Measurements from ENCODE around the gene SEMA4A. TPM values are rescaled to one million over a fixed set of nuclear protein-coding genes. Genes with fewer than 3 reads are reported as not detected.

Gene SEMA4A
- total and polyA plus RNA-seq, 9 of the 15 experiments (the other 6 are each of a cell fraction or from before 2014, with no cell fraction given): 0.04 to 1.7 (median 0.45) TPM

DNA sequence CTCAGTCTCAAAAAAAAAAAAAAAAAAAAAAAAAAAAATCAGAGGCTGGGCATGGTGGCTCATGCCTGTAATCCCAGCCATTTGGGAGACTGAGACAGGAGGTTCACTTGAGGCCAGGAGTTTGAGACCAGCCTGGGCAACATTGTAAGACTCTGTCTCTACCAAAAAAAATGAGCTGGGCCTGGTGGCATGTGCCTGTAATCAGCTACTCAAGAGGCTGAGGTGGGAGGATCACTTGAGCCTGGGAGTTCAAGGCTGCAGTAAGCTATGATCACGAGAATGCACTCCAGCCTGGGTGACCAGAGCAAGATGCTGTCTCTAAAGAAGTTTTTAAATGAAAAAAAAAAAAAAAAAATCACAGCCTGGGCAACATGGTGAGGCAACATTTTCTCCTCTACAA is 10.3 kb downstream of the SEMA4A start (continued):
- no peak for TF ChIP-seq ATF2 (CRISPR knock-in tag; IDR thresholded peaks at IDR 0.05)
- TF ChIP-seq SREBF1 (IDR thresholded peaks at IDR 0.05; ENCODE audit: borderline replicate concordance, low read depth, low read length): no peak
- no peak for TF ChIP-seq CEBPG (CRISPR knock-in tag; IDR thresholded peaks at IDR 0.05)
- no peak for TF ChIP-seq CEBPG (tag; conservative IDR thresholded peaks at IDR 0.05 in 1 of 2, IDR thresholded peaks at IDR 0.05 in 1 of 2)
- no peak for TF ChIP-seq ZC3H11A (IDR thresholded peaks at IDR 0.05; ENCODE audit: low read depth, low read length)

- H4K20me1 ChIP-seq (replicated peaks; ENCODE audit: control insufficient read depth, insufficient read depth, low read length): no peaks in the 10 kb centered on the region
- no peaks in the 10 kb centered on the region for H3K79me2 ChIP-seq (ENCODE audit: control insufficient read depth, insufficient read depth, low read length)
- peak; percentile 66 for TF ChIP-seq MEIS2 (IDR thresholded peaks at IDR 0.05; ENCODE audit: partially characterized antibody)
- TF ChIP-seq PKNOX1 (IDR thresholded peaks at IDR 0.05): peak; percentile 49
- TF ChIP-seq CHAMP1 (IDR thresholded peaks at IDR 0.05): no peak
- TF ChIP-seq KDM1A (IDR thresholded peaks at IDR 0.05): 0 out of 4 replicates have a peak, but pooled peaks of 1 of the 2 experiments have one; percentile 14
- TF ChIP-seq PBX2 (CRISPR knock-in tag; IDR thresholded peaks at IDR 0.05; ENCODE audit: low read depth): no peak
- TF ChIP-seq PBX2 (tag; conservative IDR thresholded peaks at IDR 0.05; ENCODE audit: low read depth): peak; percentile 67; the same call in 1 of the 2 replicates
- no peak overlapping the region for H3K27ac ChIP-seq (ENCODE audit: extremely low read depth, low read depth, low read length)
- no peak overlapping the region for H2AFZ ChIP-seq (ENCODE audit: low read depth, low read length)
- H3K9ac ChIP-seq (ENCODE audit: insufficient read depth in 1 of 2, low read depth in 2 of 2, low read length in 2 of 2): no peak overlapping the region
- 60% methylated on average over 6 of the region's 6 CpGs for WGBS (ENCODE audit: insufficient coverage, low coverage, missing lambda C conversion rate)
- BruUV-seq (replicated peaks): no TSS peak
- no peak overlapping the region for H3K4me3 ChIP-seq
- no peak overlapping the region for H3K4me2 ChIP-seq (ENCODE audit: insufficient read depth, low read length)
- no peak for ATAC-seq
- H3K36me3 ChIP-seq (ENCODE audit: control insufficient read depth, insufficient read depth, low read length): no peaks in the 10 kb centered on the region
- H3K27me3 ChIP-seq (ENCODE audit: control insufficient read depth in 2 of 2, insufficient read depth in 2 of 2, low read length in 2 of 2): no peaks in the 10 kb centered on the region
- H3K9me1 ChIP-seq (ENCODE audit: control insufficient read depth, insufficient read depth, low read length): no peaks in the 10 kb centered on the region
- ChIA-PET CTCF (ENCODE audit: low intra/inter-chr PET ratio) (no interaction called here), POLR2A (interaction anchor here (0.5 to 2.0 kb wide), 7 partner anchors 9 to 49 kb away, joined by 3 to 8 read pairs (median 5); partner anchors contain the start of gene PMF1)
- H3K9me3 ChIP-seq (replicated peaks; ENCODE audit: control insufficient read depth, insufficient read depth, low read depth, low read length): no peaks in the 10 kb centered on the region
- H3K4me1 ChIP-seq (replicated peaks in 1 of 2; ENCODE audit: control insufficient read depth in 2 of 2, insufficient read depth in 2 of 2, low read length in 2 of 2): peaks cover 17 to 23% of the 10 kb centered on the region in 2 experiments
- FAIRE-seq: no peak
- in situ Hi-C loops (cut with MboI) (no loop called here), intact Hi-C loops (cut with micrococcal nuclease) (no loop called here)
- DNase-seq (ENCODE audit: extremely low read depth in 1 of 4, low spot score in 3 of 4): peak in 1 of 4 experiments; percentile 5
Observed at GRCh38 chr1:156164125-156164831, 10.9 kb downstream of the SEMA4A start.
